ENCODE data around the gene PPFIA2. TPM values are rescaled to one million over a fixed set of nuclear protein-coding genes. Genes with fewer than 3 reads are reported as not detected.

PPFIA2 gene
- total and polyA plus RNA-seq, 8 donors, result 0.15 to 9.9 (median 2.2) TPM

DNA sequence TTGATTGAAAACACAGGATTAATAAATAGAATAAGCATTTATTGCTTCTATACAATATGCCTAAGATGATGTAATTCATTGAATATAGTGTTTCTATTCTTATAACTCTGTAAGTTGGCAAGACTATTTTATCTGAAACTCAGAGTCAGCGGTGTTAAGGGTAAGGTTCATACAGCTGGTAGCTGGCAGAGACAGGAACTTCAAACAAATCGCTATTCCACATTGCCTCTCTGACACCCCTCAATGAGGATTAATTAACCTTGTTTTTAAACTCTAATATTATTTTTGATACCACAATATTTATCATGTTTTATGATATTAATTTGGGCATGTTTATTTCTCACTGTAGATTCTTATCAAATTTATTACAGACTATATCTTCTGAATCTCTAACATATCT, 357.9 kb downstream of the PPFIA2 start:
- no peaks in the 10 kb centered on the region for H3K9me3 ChIP-seq
- TF ChIP-seq, protein P1, sequence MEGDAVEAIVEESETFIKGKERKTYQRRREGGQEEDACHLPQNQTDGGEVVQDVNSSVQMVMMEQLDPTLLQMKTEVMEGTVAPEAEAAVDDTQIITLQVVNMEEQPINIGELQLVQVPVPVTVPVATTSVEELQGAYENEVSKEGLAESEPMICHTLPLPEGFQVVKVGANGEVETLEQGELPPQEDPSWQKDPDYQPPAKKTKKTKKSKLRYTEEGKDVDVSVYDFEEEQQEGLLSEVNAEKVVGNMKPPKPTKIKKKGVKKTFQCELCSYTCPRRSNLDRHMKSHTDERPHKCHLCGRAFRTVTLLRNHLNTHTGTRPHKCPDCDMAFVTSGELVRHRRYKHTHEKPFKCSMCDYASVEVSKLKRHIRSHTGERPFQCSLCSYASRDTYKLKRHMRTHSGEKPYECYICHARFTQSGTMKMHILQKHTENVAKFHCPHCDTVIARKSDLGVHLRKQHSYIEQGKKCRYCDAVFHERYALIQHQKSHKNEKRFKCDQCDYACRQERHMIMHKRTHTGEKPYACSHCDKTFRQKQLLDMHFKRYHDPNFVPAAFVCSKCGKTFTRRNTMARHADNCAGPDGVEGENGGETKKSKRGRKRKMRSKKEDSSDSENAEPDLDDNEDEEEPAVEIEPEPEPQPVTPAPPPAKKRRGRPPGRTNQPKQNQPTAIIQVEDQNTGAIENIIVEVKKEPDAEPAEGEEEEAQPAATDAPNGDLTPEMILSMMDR (IDR thresholded peaks at IDR 0.05), result no peak
- TF ChIP-seq POLR2A (IDR thresholded peaks at IDR 0.05) (no peak), POLR2AphosphoS5 (IDR thresholded peaks at IDR 0.05) (no peak), EP300 (IDR thresholded peaks at IDR 0.05) (no peak)
- no peaks in the 10 kb centered on the region for H3K36me3 ChIP-seq
- no peak overlapping the region for H3K27ac ChIP-seq
- intact Hi-C loops (cut with DNase I; ENCODE audit: low total_unique reads), result no loop called here
- 76 to 92% (median 87%) methylated on average over 2 of the region's 2 CpGs for WGBS, 5 donors
- no peak for DNase-seq
- H3K27me3 ChIP-seq, result no peaks in the 10 kb centered on the region
- H3K4me3 ChIP-seq, result no peak overlapping the region
- H3K4me1 ChIP-seq, result no peaks in the 10 kb centered on the region

DNA sequence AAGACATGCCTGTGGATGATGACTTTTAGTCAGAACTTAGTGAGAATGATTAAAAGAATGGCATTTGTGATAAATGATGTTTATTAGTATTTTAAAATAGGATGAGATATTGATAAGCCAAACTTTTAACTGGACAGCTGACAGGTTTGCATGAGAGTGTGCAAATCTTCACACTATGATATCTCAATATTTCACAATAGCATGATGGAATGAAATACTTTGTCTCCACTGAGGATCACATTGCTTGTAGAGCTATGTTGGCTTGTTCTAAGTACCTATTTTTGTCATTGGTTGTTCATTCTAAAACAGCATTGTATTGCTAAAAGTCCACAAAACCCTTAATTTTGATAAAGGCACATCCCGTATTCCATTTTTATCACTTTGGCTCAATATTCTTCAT, 359.1 kb downstream of the PPFIA2 start:
- Histone ChIP-seq H3K27me3 (no peaks in the 10 kb centered on the region), H3K4me3 (no peak overlapping the region), H3K4me1 (no peaks in the 10 kb centered on the region), H3K27ac (no peak overlapping the region), H3K36me3 (no peaks in the 10 kb centered on the region), H3K9me3 (no peaks in the 10 kb centered on the region)
- TF ChIP-seq, protein P1 (IDR thresholded peaks at IDR 0.05), result no peak
- TF ChIP-seq POLR2A (IDR thresholded peaks at IDR 0.05) (no peak), POLR2AphosphoS5 (IDR thresholded peaks at IDR 0.05) (no peak), EP300 (IDR thresholded peaks at IDR 0.05) (no peak)
- intact Hi-C loops (cut with DNase I; ENCODE audit: low total_unique reads), result no loop called here
- 94 to 98% (median 96%) methylated on average over 1 of the region's 1 CpG for WGBS, 5 donors
- DNase-seq, result no peak

DNA sequence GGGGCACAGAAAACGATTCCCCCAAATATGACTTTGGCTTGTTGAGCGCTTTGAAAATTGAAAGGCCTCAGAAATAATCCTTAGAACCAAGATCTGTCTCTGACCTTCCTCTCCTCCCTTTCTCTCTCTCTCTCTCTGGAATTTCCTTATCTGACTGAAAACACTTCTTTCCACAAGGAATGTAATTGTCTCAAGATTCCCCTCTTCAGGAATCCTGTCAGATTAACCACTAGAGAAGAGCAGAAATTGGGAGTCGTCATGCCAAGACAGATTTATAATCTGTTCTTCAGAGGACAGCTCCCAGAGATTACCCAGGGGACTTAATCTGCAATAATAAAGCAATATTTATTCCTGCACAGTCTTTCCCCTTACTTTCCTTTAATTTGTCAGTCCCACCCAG, 363.7 kb downstream of the PPFIA2 start:
- 57 to 70% (median 62%) methylated on average over 3 of the region's 3 CpGs for WGBS, 5 donors
- TF ChIP-seq, protein P1 (IDR thresholded peaks at IDR 0.05), result no peak
- TF ChIP-seq POLR2A (IDR thresholded peaks at IDR 0.05), result no peak
- no peak for TF ChIP-seq POLR2AphosphoS5 (IDR thresholded peaks at IDR 0.05)
- TF ChIP-seq EP300 (IDR thresholded peaks at IDR 0.05), result no peak
- no peaks in the 10 kb centered on the region for H3K27me3 ChIP-seq
- no peaks in the 10 kb centered on the region for H3K4me1 ChIP-seq
- DNase-seq, result no peak
- no peak overlapping the region for H3K27ac ChIP-seq
- no peaks in the 10 kb centered on the region for H3K9me3 ChIP-seq
- intact Hi-C loops (cut with DNase I; ENCODE audit: low total_unique reads), result no loop called here
- H3K36me3 ChIP-seq, result no peaks in the 10 kb centered on the region
- no peak overlapping the region for H3K4me3 ChIP-seq

DNA sequence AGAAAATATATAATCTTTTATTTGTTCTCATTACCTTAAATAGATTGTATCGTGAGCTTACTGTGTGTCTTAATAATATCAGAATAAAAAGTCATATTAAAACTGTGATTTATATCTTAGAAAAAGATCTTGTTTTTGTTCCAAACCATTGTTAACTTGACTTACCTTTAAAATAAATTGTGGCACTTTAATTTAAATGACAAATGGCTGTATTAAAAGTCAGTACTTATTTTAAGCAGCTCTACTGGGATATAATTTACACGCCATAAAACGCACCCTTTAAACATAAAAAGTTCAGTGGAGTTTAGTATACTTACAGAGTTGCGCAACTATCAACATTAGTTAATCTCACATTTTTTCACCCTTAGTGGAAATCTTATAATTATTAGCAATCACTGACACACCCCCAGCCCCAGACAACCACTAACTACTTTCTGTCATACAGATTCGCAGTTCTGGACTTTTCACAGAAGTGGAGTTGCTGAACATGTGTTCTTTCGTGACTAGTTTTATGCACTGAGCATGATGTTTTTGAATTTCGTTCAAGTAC, 369.5 kb downstream of the PPFIA2 start:
- Histone ChIP-seq H3K27ac (no peak overlapping the region), H3K4me3 (no peak overlapping the region), H3K9me3 (no peaks in the 10 kb centered on the region), H3K27me3 (no peaks in the 10 kb centered on the region), H3K4me1 (no peaks in the 10 kb centered on the region), H3K36me3 (no peaks in the 10 kb centered on the region)
- DNase-seq, result no peak
- TF ChIP-seq POLR2A (IDR thresholded peaks at IDR 0.05), result no peak
- TF ChIP-seq EP300 (IDR thresholded peaks at IDR 0.05), result no peak
- no peak for TF ChIP-seq POLR2AphosphoS5 (IDR thresholded peaks at IDR 0.05)
- TF ChIP-seq, protein P1 (IDR thresholded peaks at IDR 0.05), result no peak
- intact Hi-C loops (cut with DNase I; ENCODE audit: low total_unique reads), result no loop called here
- WGBS, 5 donors, result 86 to 91% (median 89%) methylated on average over 7 of the region's 7 CpGs

Measured in stomach (tissue), 9 donors.